B cell (primary cell): ENCODE data around the gene ST6GAL1.

Experiments
- CTCF ChIP-seq: fragments of 200-600 bp; IDR thresholded peaks from one replicate; pipeline ENCODE4 v1.8.0; 2022; ENCODE audit warnings: antibody characterized with exemption, mild to moderate bottlenecking
- EZH2 ChIP-seq: IDR thresholded peaks from 2 replicates; pipeline ENCODE4 v1.6.1; 2012; ENCODE audit warnings: borderline replicate concordance, low read depth, mild to moderate bottlenecking, moderate library complexity, low read length; ENCODE audit not compliant: insufficient read depth, poor library complexity, severe bottlenecking

- TF ChIP-seq EZH2 (no peak), CTCF (no peak)
Measured at GRCh38 chr3:187020376-187020775, 90.0 kb downstream of the ST6GAL1 start.
